NCI-H69 (cell line): ENCODE data around the gene MTAP.

Source experiments
- DNase-seq: peaks from one replicate; lab custom pipeline; 2025; lab: John Stamatoyannopoulos, UW

The MTAP gene

DNA sequence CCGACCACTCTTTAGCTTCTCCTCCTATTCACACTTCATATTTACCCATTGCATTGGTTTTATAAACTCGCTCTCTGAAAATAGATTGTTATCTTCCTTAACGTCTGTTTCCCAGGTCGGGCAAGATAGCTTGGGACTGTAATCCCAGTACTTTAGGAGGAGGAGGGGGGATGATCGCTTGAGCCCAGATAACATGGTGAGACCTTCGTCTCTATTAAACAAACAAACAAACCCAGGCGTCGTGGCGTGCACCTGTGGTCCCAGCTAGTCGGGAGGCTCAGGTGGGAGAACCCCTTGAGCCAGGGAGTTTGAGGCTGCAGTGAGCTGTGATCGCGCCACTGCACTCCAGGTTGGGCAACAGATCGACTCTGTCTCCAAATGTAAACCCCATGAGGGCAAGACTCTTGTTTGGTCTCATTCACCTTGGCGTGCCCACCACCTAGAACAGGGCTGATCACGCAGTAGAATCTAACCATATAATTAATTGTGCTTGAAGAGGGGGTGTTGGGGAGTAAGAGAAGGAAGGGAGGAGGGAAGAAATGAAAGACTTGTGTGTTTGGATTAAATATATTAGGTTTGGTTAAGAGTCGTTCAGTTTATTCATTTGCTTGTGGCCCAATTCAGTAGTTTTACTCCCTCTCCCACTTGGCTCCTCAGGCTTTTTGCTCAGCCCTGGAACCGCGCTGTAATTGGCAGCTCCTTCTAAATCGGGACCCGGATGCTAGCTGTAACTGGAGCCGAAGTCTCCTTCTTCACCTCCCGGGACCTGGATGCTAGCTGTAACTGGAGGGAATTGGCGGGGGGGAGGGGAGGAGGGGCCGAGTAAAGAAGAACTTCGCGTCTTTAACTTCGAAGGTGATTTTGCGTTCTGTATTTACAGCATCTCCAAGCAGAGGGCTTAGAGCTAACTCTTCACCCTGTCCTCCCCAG, 166.8 kb downstream of the MTAP start:
- DNase-seq, result no peak

DNA sequence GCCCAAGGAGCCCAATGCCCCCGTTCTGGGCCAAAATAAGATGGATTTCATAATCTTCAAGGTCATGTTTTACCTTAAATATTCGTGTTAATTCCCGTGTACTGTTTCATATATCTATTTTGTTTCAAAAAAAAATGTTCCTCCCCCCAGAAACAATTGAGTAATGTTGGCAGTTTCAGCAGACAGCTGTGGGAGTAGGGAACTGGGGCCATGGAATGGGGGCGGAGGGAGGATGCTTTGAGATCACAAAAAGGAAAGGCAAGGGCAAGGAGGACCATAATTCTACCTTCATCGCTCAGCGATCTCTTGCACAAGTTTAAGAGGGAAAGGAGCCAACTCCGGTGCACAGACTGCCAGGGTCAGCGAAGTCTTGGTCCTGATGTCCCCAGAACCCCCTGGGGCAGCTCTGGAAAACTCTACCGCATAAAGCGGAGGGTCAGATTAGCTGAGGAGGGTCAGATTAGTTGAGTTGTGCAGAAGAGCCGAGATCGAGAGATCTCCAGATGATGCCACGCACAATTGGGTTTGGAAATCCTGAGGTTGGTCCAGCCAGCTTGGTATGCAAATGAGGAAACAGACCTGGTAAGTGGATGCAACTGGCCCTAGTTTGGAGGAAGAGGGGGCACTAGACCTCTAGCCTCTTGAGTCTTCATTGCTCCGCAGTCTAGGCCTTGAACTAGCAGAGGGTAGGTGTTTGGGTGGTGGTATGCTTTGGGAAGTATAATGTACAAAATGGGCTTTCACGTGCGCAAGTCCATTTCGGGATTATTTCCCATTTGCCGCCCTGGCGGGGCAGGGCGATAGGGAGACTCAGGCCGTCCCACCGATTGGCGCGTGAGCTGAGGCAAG, 167.7 kb downstream of the MTAP start:
- DNase-seq, result no peak

DNA sequence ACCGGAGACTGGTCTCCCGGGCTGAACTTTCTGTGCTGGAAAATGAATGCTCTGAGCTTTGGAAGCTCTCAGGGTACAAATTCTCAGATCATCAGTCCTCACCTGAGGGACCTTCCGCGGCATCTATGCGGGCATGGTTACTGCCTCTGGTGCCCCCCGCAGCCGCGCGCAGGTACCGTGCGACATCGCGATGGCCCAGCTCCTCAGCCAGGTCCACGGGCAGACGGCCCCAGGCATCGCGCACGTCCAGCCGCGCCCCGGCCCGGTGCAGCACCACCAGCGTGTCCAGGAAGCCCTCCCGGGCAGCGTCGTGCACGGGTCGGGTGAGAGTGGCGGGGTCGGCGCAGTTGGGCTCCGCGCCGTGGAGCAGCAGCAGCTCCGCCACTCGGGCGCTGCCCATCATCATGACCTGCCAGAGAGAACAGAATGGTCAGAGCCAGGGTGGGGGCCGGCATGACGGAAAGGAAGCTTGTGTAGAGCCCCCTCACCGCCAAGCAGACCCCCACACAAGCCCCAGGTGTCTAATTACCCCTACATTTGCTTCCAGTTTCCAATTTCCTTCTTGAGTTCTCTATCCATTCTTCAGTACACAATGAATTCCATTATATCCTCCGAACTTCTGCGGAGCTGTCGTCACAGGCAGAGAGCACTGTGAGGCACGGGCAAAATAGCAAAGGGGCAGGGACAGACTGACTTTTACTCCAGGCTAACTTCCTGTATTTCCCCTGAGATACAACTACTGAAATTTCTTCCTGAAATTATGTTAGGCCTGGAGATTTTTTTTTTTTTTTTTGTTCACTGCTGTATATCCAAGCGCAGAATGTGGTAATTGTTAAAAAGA, 168.6 kb downstream of the MTAP start:
- no peak for DNase-seq

DNA sequence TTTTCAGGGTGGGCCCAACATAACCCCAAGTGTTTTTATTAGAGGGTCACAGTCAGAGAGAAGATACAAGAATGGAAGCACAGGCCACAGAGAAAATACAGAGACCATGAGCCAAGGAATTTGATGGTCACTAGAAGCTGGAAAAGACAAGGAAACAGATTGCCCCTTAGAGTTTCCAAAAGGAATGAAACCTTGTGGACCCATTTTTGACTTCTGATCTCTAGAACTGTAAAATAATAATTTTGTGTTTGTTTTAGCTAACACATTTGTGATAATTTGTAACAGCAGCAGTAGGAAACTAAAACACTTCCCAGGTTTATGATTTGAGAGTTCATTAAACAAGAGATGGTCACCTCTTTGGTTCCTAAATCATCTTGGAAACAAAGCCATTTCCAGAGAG, 169.9 kb downstream of the MTAP start:
- DNase-seq, result no peak

DNA sequence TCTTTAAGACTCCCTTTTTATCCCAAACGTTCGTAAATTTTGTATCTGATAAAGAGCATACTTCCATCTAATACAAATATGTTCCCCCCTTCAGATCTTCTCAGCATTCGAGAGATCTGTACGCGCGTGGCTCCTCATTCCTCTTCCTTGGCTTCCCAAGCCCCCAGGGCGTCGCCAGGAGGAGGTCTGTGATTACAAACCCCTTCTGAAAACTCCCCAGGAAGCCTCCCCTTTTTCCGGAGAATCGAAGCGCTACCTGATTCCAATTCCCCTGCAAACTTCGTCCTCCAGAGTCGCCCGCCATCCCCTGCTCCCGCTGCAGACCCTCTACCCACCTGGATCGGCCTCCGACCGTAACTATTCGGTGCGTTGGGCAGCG, 171.9 kb downstream of the MTAP start:
- DNase-seq, result peak; percentile 92

DNA sequence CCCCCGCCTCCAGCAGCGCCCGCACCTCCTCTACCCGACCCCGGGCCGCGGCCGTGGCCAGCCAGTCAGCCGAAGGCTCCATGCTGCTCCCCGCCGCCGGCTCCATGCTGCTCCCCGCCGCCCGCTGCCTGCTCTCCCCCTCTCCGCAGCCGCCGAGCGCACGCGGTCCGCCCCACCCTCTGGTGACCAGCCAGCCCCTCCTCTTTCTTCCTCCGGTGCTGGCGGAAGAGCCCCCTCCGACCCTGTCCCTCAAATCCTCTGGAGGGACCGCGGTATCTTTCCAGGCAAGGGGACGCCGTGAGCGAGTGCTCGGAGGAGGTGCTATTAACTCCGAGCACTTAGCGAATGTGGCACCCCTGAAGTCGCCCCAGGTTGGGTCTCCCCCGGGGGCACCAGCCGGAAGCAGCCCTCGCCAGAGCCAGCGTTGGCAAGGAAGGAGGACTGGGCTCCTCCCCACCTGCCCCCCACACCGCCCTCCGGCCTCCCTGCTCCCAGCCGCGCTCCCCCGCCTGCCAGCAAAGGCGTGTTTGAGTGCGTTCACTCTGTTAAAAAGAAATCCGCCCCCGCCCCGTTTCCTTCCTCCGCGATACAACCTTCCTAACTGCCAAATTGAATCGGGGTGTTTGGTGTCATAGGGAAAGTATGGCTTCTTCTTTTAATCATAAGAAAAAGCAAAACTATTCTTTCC, 172.4 kb downstream of the MTAP start:
- DNase-seq, result peak; percentile 99

DNA sequence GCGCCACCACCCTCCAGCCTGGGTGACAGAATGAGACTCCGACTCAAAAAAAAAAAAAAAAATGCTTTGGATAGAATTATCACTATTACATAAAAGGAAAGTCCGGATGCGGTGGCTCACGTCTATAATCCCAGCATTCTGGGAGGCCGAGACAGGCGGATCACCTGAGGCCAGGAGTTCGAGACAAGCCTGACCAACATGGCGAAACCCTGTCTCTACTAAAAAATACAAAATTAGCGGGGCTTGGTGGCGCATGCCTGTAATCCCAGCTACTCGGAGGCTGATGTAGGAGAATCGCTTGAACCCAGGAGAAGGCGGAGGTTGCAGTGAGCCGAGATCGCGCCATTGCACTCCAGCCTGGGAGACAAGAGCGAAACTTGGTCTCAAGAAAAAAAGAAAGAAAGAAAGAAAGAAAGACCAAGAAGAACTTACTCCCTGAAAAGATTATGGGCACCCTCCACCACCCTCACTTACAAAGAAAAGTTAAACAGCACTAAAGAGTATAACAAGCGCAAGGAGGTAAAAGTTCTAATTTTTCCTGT, 174.0 kb downstream of the MTAP start:
- no peak for DNase-seq

DNA sequence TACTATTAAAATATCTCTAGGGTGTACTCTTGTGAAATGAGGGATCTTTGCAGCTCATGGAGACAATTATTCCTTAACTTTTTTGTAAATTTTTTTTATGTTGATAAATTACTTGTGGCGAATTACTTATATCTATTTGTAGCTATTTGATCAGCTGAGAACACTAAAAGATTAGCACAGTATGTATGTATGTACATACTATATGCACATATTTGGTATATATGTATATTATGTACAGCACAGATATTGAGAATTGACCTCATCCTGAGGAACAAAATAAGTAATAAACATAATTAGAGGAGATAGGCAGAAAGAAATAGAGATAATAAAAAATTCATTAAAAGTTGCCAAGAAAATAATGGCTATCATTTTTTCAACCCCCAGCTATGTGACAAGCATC, 180.0 kb downstream of the MTAP start:
- no peak for DNase-seq

DNA sequence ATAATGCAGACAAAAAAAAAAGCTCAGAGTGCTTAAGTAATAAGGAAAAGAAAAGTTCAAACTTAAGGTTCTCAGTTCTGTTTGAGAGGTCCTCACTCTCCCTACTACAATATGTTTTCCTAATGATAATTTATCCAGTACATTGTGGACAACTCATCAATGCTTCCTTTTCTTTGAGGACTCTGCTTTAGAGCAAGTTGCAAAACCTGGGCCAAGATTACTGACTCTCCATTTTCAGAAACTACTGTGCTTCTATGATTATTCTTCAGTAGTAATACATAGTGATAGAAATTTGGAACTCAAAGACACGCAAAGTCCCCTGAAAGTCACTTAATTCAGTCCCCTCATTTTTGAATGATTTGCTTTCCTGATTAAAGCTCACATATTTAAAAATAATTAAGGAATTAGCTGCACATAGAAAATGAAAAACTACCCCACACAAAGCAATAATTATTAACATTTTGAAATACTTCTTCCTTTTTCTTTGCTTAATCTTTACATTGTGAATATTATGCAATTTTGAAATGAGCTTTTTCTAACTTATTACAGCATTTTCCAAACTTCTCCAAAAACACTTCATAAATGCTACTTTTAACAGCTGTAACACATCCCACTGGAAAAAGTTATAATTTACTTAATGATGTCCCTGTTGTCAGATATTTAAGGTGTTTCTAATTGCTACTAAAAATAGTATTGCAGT, 180.6 kb downstream of the MTAP start:
- DNase-seq, result no peak

DNA sequence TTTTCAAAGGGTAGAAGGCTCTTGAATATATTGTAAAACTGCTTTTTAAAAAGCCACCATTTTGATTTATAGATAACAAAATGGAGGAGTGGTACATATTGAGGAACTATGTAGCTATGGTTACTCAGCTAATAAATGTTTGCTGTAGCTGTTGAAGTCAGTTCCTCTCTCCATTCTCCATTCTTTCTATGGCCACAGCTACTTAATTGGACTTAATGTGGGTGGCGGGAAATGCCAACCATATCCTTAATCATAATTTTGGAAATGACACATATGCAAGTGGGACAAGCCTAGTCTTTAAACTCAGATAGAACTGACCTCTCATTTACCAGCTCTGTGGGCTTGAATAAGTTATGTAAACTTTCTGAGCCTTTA, 181.1 kb downstream of the MTAP start:
- peak; percentile 52 for DNase-seq

DNA sequence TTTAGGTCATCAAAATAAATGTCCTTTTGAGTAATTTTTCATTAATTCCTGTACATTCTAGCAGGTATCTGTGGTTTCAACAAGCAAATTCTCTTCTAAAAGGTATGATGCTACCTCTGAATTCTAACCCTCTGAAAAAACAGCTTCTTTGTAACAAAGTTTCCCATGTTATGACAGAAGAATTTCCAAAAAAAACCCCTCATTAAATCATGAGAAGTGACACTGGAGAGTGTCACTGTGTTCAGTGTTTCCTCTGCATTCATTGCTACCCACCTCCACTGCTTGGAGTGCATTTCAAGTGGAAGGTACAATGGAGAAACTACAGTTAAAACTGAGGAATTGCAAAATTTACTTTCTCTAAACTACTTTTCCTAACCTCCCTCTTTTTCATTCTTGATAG, 181.7 kb downstream of the MTAP start:
- DNase-seq, result no peak

DNA sequence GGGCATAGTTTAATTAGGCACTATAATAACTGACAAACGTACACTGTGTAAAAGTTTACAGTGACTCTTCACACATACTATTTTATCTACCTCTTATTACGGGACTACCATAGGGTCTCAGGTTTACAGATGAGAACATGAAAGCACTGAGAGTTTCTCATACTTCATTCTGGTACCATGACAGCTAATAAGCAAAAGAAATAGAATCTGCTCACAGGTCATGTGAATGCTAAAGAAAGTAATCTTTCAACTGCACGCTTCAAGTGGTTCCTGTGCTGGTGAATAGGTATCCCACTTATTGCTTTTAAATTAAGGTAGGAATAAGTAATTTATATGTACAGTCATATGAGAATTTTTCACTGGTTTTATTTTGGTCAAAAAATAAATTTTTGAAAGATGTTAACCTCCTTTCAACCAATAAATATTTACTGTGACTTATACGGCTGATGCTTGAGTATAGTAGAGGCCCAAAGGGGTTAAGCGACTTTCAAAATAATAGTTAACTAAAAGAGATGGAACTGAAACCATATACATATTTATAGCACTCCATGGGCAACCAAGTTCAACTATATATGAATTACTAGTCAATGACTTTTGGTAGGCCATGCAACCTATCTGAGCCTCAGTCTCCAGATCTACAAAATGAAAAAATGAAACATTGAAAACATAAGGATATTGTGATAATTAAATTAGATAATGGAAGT, 183.7 kb downstream of the MTAP start:
- no peak for DNase-seq
